Stimulated activated CD8-positive, alpha-beta memory T cell treated with anti-CD3 and anti-CD28 coated beads, Interleukin-7, amount 100 ng/mL, for 48 hours (primary cell): Measurements from ENCODE around the gene PMEPA1.
A peak's percentile ranks its signal among the peaks of the same experiment; 100 is the strongest.

Source experiments
- DNase-seq, 2 donors: peaks; one replicate each; pipeline ENCODE4 v3.0.0-alpha.2; 2020; ENCODE audit warnings: low read depth in 1 of 2; ENCODE audit errors: extremely low read depth in 1 of 2

The PMEPA1 gene

GRCh38 chr20:57627339-57627738 lies 82.5 kb downstream of the PMEPA1 start:
- DNase-seq, result no peak

- no peak for DNase-seq
These were observed 83.8 kb downstream of the PMEPA1 start for GRCh38 chr20:57625978-57626377.

GRCh38 chr20:57625181-57625958 lies 84.4 kb downstream of the PMEPA1 start:
- no peak for DNase-seq

- no peak for DNase-seq
These were observed 85.7 kb downstream of the PMEPA1 start for GRCh38 chr20:57624124-57624523.

GRCh38 chr20:57622579-57623381 lies 87.0 kb downstream of the PMEPA1 start:
- peak; percentile 32 to 47 for DNase-seq

GRCh38 chr20:57622201-57622570 lies 87.6 kb downstream of the PMEPA1 start:
- no peak for DNase-seq

- DNase-seq, result no peak
These were observed 88.2 kb downstream of the PMEPA1 start for GRCh38 chr20:57621421-57622200.

GRCh38 chr20:57620999-57621398 lies 88.8 kb downstream of the PMEPA1 start:
- DNase-seq, result no peak

- DNase-seq, result peak in 1 of 2 donors; percentile 48
These were observed 89.4 kb downstream of the PMEPA1 start, which contains the start of gene ZBP1 for GRCh38 chr20:57620274-57620990. Gene ZBP1 (minus strand): TSS chr20:57620426. CDS start chr20:57620295, 131 bp downstream.

- peak; percentile 45 to 72 for DNase-seq
These were observed 90.6 kb downstream of the PMEPA1 start for GRCh38 chr20:57619051-57619831.

- DNase-seq, result no peak
These were observed 91.1 kb downstream of the PMEPA1 start for GRCh38 chr20:57618764-57619050.

GRCh38 chr20:57618091-57618763 lies 91.6 kb downstream of the PMEPA1 start:
- DNase-seq, result peak in 1 of 2 donors; percentile 22

- no peak for DNase-seq
These were observed 92.6 kb downstream of the PMEPA1 start for GRCh38 chr20:57617079-57617795.

GRCh38 chr20:57616143-57616951 lies 93.5 kb downstream of the PMEPA1 start:
- DNase-seq, result no peak

GRCh38 chr20:57615445-57615811 lies 94.4 kb downstream of the PMEPA1 start:
- no peak for DNase-seq

- no peak for DNase-seq
These were observed 95.0 kb downstream of the PMEPA1 start for GRCh38 chr20:57614490-57615444.

GRCh38 chr20:57613481-57613921 lies 96.3 kb downstream of the PMEPA1 start:
- DNase-seq, result no peak
